Psoas muscle (tissue), 8 donors: ENCODE results near the gene DMPK. TPM values are rescaled to one million over a fixed set of nuclear protein-coding genes. Genes with fewer than 3 reads are reported as not detected.

Source experiments
- ATAC-seq, 4 donors: fragments of 200-7000 bp; cut with Tn5 transposase; one replicate each; pipeline ENCODE4 v1.9.1; 2020; ENCODE audit warnings: moderate library complexity in 3 of 4, mild to moderate bottlenecking in 2 of 4
- DNase-seq, 2 donors: peaks; one replicate each; pipeline ENCODE4 v3.0.0-alpha.2; 2020
- H3K27ac ChIP-seq: fragments of 200-600 bp; one replicate; pipeline ENCODE4 v1.8.0; 2022
- H3K27me3 ChIP-seq, 3 donors: fragments of 200-600 bp in 1 of 3; one replicate each; pipeline versions ENCODE4 v1.6.1 to v1.8.0; 2013 to 2022; ENCODE audit warnings: low read length in 2 of 3, mild to moderate bottlenecking in 2 of 3, moderate library complexity in 1 of 3; ENCODE audit not compliant: insufficient read depth in 3 of 3
- H3K36me3 ChIP-seq, 2 donors: fragments of 200-600 bp in 1 of 2; one replicate each; pipeline versions ENCODE4 v1.6.1 to v1.8.0; 2013 to 2022; ENCODE audit warnings: low read depth in 1 of 2, mild to moderate bottlenecking in 1 of 2, moderate library complexity in 1 of 2; ENCODE audit not compliant: insufficient read depth in 1 of 2
- H3K4me1 ChIP-seq: fragments of 200-600 bp; one replicate; pipeline ENCODE4 v1.8.0; 2022
- H3K4me3 ChIP-seq: fragments of 200-600 bp; one replicate; pipeline ENCODE4 v1.8.0; 2022; ENCODE audit warnings: mild to moderate bottlenecking
- H3K9me3 ChIP-seq: fragments of 200-600 bp; one replicate; pipeline ENCODE4 v1.8.0; 2022
- CTCF ChIP-seq: fragments of 200-600 bp; IDR thresholded peaks from one replicate; pipeline ENCODE4 v1.8.0; 2022; ENCODE audit warnings: antibody characterized with exemption
- WGBS, 3 donors: extraction: QIAGEN DNeasy Blood & Tissue Kit; methylation state at CpG; one replicate each; pipeline versions ENCODE4 v1.1.6 to v1.1.7; 2013; 5-methylcytosine and 5-hydroxymethylcytosine counted together
- intact Hi-C, 2 donors: fragments of 100-400 bp; cut with DNase I; formaldehyde crosslinking; loops; one replicate each; pipeline versions ENCODE4 v1.11.0 to v1.14.2; 2022
- polyA plus RNA-seq, 3 donors: library from polyadenylated mRNA; stranded (reverse); fragments of 200-250 nt; gene quantifications; one replicate each; pipeline ENCODE4 v1.2.3, GENCODE V29; 2013
- total RNA-seq, 4 donors: library from RNA; stranded (reverse); fragmentation: NEBNext Ultra II Directional in 2 of 4; extraction: Animal tissue kit (Norgen Biotek cat#: 25700) in 2 of 4; gene quantifications; one replicate each; pipeline versions ENCODE4 v1.2.1 to v1.2.4, GENCODE V29; 2021 to 2023
- donor health status: healthy with polysubstance abuse.
- donor health status: DM: no; HTN: no; CAD: no; lungs with moderate emphysema.
- donor health status: Bipolar disorder and iron deficiency.
- donor health status: healthy.
- donor health status: DM: yes; HTN: yes; CAD: no.
- donor health status: DM: no; HTN: no; CAD: no.
- donor health status: DM: no; HTN: no; CAD: no.
- donor health status: DM: yes; HTN: yes; CAD: no.

Gene DMPK
- total and polyA plus RNA-seq, 7 donors = 53.0 to 617 (median 132) TPM

GRCh38 chr19:45793876-45794275, 11.6 kb upstream of the DMPK start:
- no peak overlapping the region for H3K4me3 ChIP-seq
- no peaks in the 10 kb centered on the region for H3K27me3 ChIP-seq
- H3K27ac ChIP-seq = no peak overlapping the region
- H3K36me3 ChIP-seq = peaks cover 0 to 21% of the 10 kb centered on the region in 2 donors
- H3K4me1 ChIP-seq = peaks cover 22% of the 10 kb centered on the region
- H3K9me3 ChIP-seq = no peaks in the 10 kb centered on the region
- ATAC-seq (no peak), DNase-seq (no peak)
- 54 to 64% (median 60%) methylated on average over 6 of the region's 6 CpGs for WGBS, 3 donors
- intact Hi-C loops = no loop called here
- no peak for TF ChIP-seq CTCF

GRCh38 chr19:45793178-45793564, 10.9 kb upstream of the DMPK start:
- peaks cover 27% of the 10 kb centered on the region for H3K4me1 ChIP-seq
- H3K4me3 ChIP-seq = peak overlapping the region; percentile 77
- DNase-seq = no peak
- H3K27ac ChIP-seq = no peak overlapping the region
- no peak for ATAC-seq
- intact Hi-C loops = no loop called here
- H3K36me3 ChIP-seq = peaks cover 0 to 28% of the 10 kb centered on the region in 2 donors
- 35 to 42% (median 41%) methylated on average over 3 of the region's 3 CpGs for WGBS, 3 donors
- no peak for TF ChIP-seq CTCF
- no peaks in the 10 kb centered on the region for H3K9me3 ChIP-seq
- no peaks in the 10 kb centered on the region for H3K27me3 ChIP-seq

- no peak for TF ChIP-seq CTCF
- Histone ChIP-seq H3K9me3 (no peaks in the 10 kb centered on the region), H3K27me3 (no peaks in the 10 kb centered on the region), H3K36me3 (peaks cover 0 to 32% of the 10 kb centered on the region in 2 donors), H3K27ac (peak within 1 kb of the TSS; percentile 88), H3K4me1 (peaks cover 32% of the 10 kb centered on the region), H3K4me3 (peak within 1 kb of the TSS; percentile 77)
- ATAC-seq (peak; percentile 89 to 96 (median 93)), DNase-seq (peak; percentile 100)
- 0 to 1% (median 1%) methylated on average over 39 to 86 of the region's 86 CpGs for WGBS, 3 donors
- intact Hi-C loops = no loop called here
These were observed 10.3 kb upstream of the DMPK start, which contains the start of gene DMWD for GRCh38 chr19:45792470-45793177. Gene DMWD (minus strand): TSS chr19:45792845. CDS start chr19:45792756, 89 bp downstream.

- WGBS, 3 donors = 8 to 10% (median 10%) methylated on average over 30 to 31 of the region's 31 CpGs
These were observed 9.6 kb upstream of the DMPK start for GRCh38 chr19:45791744-45792469.

More at GRCh38 chr19:45791744-45792469, 9.6 kb upstream of the DMPK start:
- Histone ChIP-seq H3K4me3 (peak overlapping the region; percentile 77), H3K27me3 (no peaks in the 10 kb centered on the region), H3K27ac (peak overlapping the region; percentile 88), H3K36me3 (peaks cover 0 to 37% of the 10 kb centered on the region in 2 donors), H3K4me1 (peaks cover 34% of the 10 kb centered on the region), H3K9me3 (no peaks in the 10 kb centered on the region)
- intact Hi-C loops = no loop called here
- ATAC-seq (no peak), DNase-seq (no peak)
- TF ChIP-seq CTCF = no peak
